Nephron progenitor cell (in vitro differentiated cells): Measurements from ENCODE around the gene CHAMP1.
A peak's percentile ranks its signal among the peaks of the same experiment; 100 is the strongest.

ENCODE experiments used
- DNase-seq: peaks from one replicate; pipeline ENCODE4 v3.0.0; 2021
- H3K27ac Mint-ChIP-seq: 2 replicates; pipeline ENCODE4 v1.8.0; 2021; ENCODE audit warnings: mild to moderate bottlenecking, moderate library complexity, mixed read lengths
- H3K27me3 Mint-ChIP-seq: 2 replicates; pipeline ENCODE4 v1.8.0; 2021; ENCODE audit warnings: mild to moderate bottlenecking, low read depth, mixed read lengths; ENCODE audit not compliant: poor library complexity
- H3K36me3 Mint-ChIP-seq: 2 replicates; pipeline ENCODE4 v1.8.0; 2021; ENCODE audit warnings: low read depth, mixed read lengths
- H3K4me1 Mint-ChIP-seq: 2 replicates; pipeline ENCODE4 v1.8.0; 2021; ENCODE audit warnings: mixed read lengths
- H3K4me3 Mint-ChIP-seq: 2 replicates; pipeline ENCODE4 v1.8.0; 2021; ENCODE audit warnings: mild to moderate bottlenecking, moderate library complexity, mixed read lengths
- H3K9me3 Mint-ChIP-seq: 2 replicates; pipeline ENCODE4 v1.8.0; 2021; ENCODE audit warnings: mild to moderate bottlenecking, moderate library complexity, mixed read lengths
- CTCF ChIP-seq: fragments of 200-600 bp; sonication (generic); IDR thresholded peaks from 2 replicates; pipeline ENCODE4 v1.5.0; 2021; ENCODE audit warnings: antibody characterized with exemption

Gene CHAMP1

GRCh38 chr13:114319441-114319913 lies 5.2 kb downstream of the CHAMP1 start:
- no peak for DNase-seq
- H3K4me1 Mint-ChIP-seq, result peaks cover 42% of the 10 kb centered on the region
- H3K9me3 Mint-ChIP-seq, result peaks cover 20% of the 10 kb centered on the region
- TF ChIP-seq CTCF, result no peak
- H3K36me3 Mint-ChIP-seq, result peaks cover 85% of the 10 kb centered on the region
- peak overlapping the region; percentile 68 for H3K27ac Mint-ChIP-seq
- no peaks in the 10 kb centered on the region for H3K27me3 Mint-ChIP-seq
- no peak overlapping the region for H3K4me3 Mint-ChIP-seq

GRCh38 chr13:114320065-114320464 lies 5.8 kb downstream of the CHAMP1 start:
- Mint-ChIP-seq H3K27me3 (no peaks in the 10 kb centered on the region), H3K4me3 (no peak overlapping the region), H3K9me3 (peaks cover 20% of the 10 kb centered on the region), H3K4me1 (peaks cover 38% of the 10 kb centered on the region), H3K36me3 (peaks cover 88% of the 10 kb centered on the region), H3K27ac (peak overlapping the region; percentile 68)
- no peak for TF ChIP-seq CTCF
- no peak for DNase-seq

- no peak for TF ChIP-seq CTCF
- H3K4me3 Mint-ChIP-seq, result no peak overlapping the region
Observed at GRCh38 chr13:114321256-114321655, 7.0 kb downstream of the CHAMP1 start.

GRCh38 chr13:114323349-114323748 lies 9.0 kb downstream of the CHAMP1 start:
- Mint-ChIP-seq H3K9me3 (peaks cover 20% of the 10 kb centered on the region), H3K36me3 (peaks cover 100% of the 10 kb centered on the region), H3K27me3 (no peaks in the 10 kb centered on the region), H3K4me1 (peaks cover 16% of the 10 kb centered on the region), H3K4me3 (no peak overlapping the region), H3K27ac (no peak overlapping the region)
- TF ChIP-seq CTCF, result no peak
- DNase-seq, result no peak

More at GRCh38 chr13:114321256-114321655, 7.0 kb downstream of the CHAMP1 start:
- peaks cover 20% of the 10 kb centered on the region for H3K9me3 Mint-ChIP-seq
- peaks cover 31% of the 10 kb centered on the region for H3K4me1 Mint-ChIP-seq
- no peaks in the 10 kb centered on the region for H3K27me3 Mint-ChIP-seq
- H3K27ac Mint-ChIP-seq, result no peak overlapping the region
- peaks cover 94% of the 10 kb centered on the region for H3K36me3 Mint-ChIP-seq
- no peak for DNase-seq

GRCh38 chr13:114324334-114324733 lies 10.0 kb downstream of the CHAMP1 start:
- Mint-ChIP-seq H3K4me1 (peaks cover 6% of the 10 kb centered on the region), H3K9me3 (peaks cover 18% of the 10 kb centered on the region), H3K27me3 (no peaks in the 10 kb centered on the region), H3K4me3 (no peak overlapping the region), H3K27ac (peak overlapping the region; percentile 64), H3K36me3 (peaks cover 96% of the 10 kb centered on the region)
- no peak for TF ChIP-seq CTCF
- DNase-seq, result no peak

- TF ChIP-seq CTCF, result no peak
- no peak for DNase-seq
- no peak overlapping the region for H3K27ac Mint-ChIP-seq
- peaks cover 11% of the 10 kb centered on the region for H3K9me3 Mint-ChIP-seq
- no peak overlapping the region for H3K4me3 Mint-ChIP-seq
- H3K36me3 Mint-ChIP-seq, result peaks cover 85% of the 10 kb centered on the region
- no peaks in the 10 kb centered on the region for H3K4me1 Mint-ChIP-seq
- no peaks in the 10 kb centered on the region for H3K27me3 Mint-ChIP-seq
Observed at GRCh38 chr13:114325729-114326128, 11.4 kb downstream of the CHAMP1 start.
